Stomach (tissue), 4 donors: ENCODE results near the gene DLG2.

ENCODE experiments used
- CTCF ChIP-seq, 7 experiments: fragments of 450-650 bp in 4 of 7; fragments of 200-600 bp in 3 of 7; sonication (generic) in 3 of 7; IDR thresholded peaks; one replicate each; pipeline ENCODE4 v1.5.1; 2016 to 2019; ENCODE audit warnings: antibody characterized with exemption in 7 of 7, control low read depth in 2 of 7, mild to moderate bottlenecking in 1 of 7
- EP300 ChIP-seq: sonication (generic); formaldehyde crosslinking; IDR thresholded peaks from one replicate; pipeline ENCODE4 v1.6.1; 2017; ENCODE audit warnings: antibody characterized with exemption
- POLR2A ChIP-seq, 4 donors: fragments of 450-650 bp; IDR thresholded peaks; one replicate each; pipeline ENCODE4 v1.6.1; 2016; ENCODE audit warnings: antibody characterized with exemption in 4 of 4, control low read depth in 2 of 4, mild to moderate bottlenecking in 1 of 4, moderate library complexity in 1 of 4

DNA sequence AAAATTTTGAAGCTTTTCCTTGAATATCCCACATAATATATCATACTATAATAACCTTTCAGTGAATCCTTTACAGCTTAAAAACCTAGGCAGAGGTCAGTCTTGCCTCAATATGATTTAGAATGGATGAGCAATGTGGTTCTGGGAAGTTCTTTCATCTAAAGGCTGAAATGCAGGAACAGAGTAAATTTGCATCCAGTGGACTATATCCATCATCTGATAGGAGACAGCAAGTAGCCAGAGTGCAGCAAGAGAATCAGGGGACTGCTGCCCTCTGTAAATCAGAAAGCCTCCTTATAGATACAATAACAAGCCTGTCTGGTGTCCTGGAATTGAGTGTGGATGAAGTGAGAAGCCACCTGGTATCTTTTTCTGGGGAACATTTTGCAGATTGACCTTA lies 1592.7 kb downstream of the DLG2 start:
- TF ChIP-seq CTCF (IDR thresholded peaks at IDR 0.05) (no peak), POLR2A (IDR thresholded peaks at IDR 0.05) (no peak), EP300 (no peak)
